IPS-18c (cell line): ENCODE data around the gene CD59.

ENCODE experiments used
- H3K4me3 ChIP-seq: 2 replicates; pipeline ENCODE4 v1.7.0; 2013; ENCODE audit warnings: low read depth, mild to moderate bottlenecking, low read length, moderate library complexity; ENCODE audit not compliant: insufficient read depth
- H3K9me3 ChIP-seq: one replicate; pipeline ENCODE4 v1.6.1; 2013; ENCODE audit warnings: mild to moderate bottlenecking, low read length, moderate library complexity; ENCODE audit not compliant: control insufficient read depth, insufficient read depth

Gene CD59

GRCh38 chr11:33703234-33703633 is 33.0 kb downstream of the CD59 start:
- H3K4me3 ChIP-seq, result no peak overlapping the region
- H3K9me3 ChIP-seq, result no peaks in the 10 kb centered on the region

- H3K4me3 ChIP-seq, result peak overlapping the region; percentile 34; the same call in 1 of the 2 replicates
- no peaks in the 10 kb centered on the region for H3K9me3 ChIP-seq
Measured at GRCh38 chr11:33701302-33702230, 34.7 kb downstream of the CD59 start.

- H3K9me3 ChIP-seq, result no peaks in the 10 kb centered on the region
- peak within 1 kb of the TSS; percentile 73 for H3K4me3 ChIP-seq
Measured at GRCh38 chr11:33700502-33701271, 35.5 kb downstream of the CD59 start, which contains the start of gene C11orf91. TSS of gene C11orf91 (minus strand) at chr11:33700826. CDS start at chr11:33700740, 86 bp downstream.

GRCh38 chr11:33700063-33700501 is 36.1 kb downstream of the CD59 start:
- Histone ChIP-seq H3K9me3 (no peaks in the 10 kb centered on the region), H3K4me3 (peak overlapping the region; percentile 73)

- H3K4me3 ChIP-seq, result no peak overlapping the region; the same call in none of the 2 replicates
Measured at GRCh38 chr11:33699515-33700062, 36.6 kb downstream of the CD59 start.

GRCh38 chr11:33698921-33699320 is 37.3 kb downstream of the CD59 start:
- no peak overlapping the region for H3K4me3 ChIP-seq
- H3K9me3 ChIP-seq, result no peaks in the 10 kb centered on the region

More at GRCh38 chr11:33699515-33700062, 36.6 kb downstream of the CD59 start:
- no peaks in the 10 kb centered on the region for H3K9me3 ChIP-seq

GRCh38 chr11:33697997-33698396 is 38.2 kb downstream of the CD59 start:
- Histone ChIP-seq H3K9me3 (no peaks in the 10 kb centered on the region), H3K4me3 (no peak overlapping the region)

- no peaks in the 10 kb centered on the region for H3K9me3 ChIP-seq
- H3K4me3 ChIP-seq, result no peak overlapping the region
Measured at GRCh38 chr11:33696931-33697638, 39.1 kb downstream of the CD59 start.

GRCh38 chr11:33696411-33696810 is 39.8 kb downstream of the CD59 start:
- Histone ChIP-seq H3K9me3 (no peaks in the 10 kb centered on the region), H3K4me3 (no peak overlapping the region)

GRCh38 chr11:33695051-33695566 is 41.1 kb downstream of the CD59 start:
- no peak overlapping the region for H3K4me3 ChIP-seq
- H3K9me3 ChIP-seq, result no peaks in the 10 kb centered on the region

- H3K4me3 ChIP-seq, result no peak overlapping the region
- H3K9me3 ChIP-seq, result no peaks in the 10 kb centered on the region
Measured at GRCh38 chr11:33694346-33695050, 41.7 kb downstream of the CD59 start.

GRCh38 chr11:33692541-33692940 is 43.7 kb downstream of the CD59 start:
- no peak overlapping the region for H3K4me3 ChIP-seq
- H3K9me3 ChIP-seq, result no peaks in the 10 kb centered on the region

- no peak overlapping the region; the same call in 1 of the 2 replicates for H3K4me3 ChIP-seq
- H3K9me3 ChIP-seq, result no peaks in the 10 kb centered on the region
Measured at GRCh38 chr11:33692013-33692504, 44.2 kb downstream of the CD59 start.

GRCh38 chr11:33691066-33691864 is 45.0 kb downstream of the CD59 start:
- no peak overlapping the region for H3K4me3 ChIP-seq
- no peaks in the 10 kb centered on the region for H3K9me3 ChIP-seq

- Histone ChIP-seq H3K9me3 (no peaks in the 10 kb centered on the region), H3K4me3 (no peak overlapping the region)
Measured at GRCh38 chr11:33690290-33691065, 45.7 kb downstream of the CD59 start.
